ENCODE results near the gene FOXI1. TPM values are rescaled to one million over a fixed set of nuclear protein-coding genes. Genes with fewer than 3 reads are reported as not detected.

Gene FOXI1
- total RNA-seq, 2 experiments from 2014 or later = not detected

DNA sequence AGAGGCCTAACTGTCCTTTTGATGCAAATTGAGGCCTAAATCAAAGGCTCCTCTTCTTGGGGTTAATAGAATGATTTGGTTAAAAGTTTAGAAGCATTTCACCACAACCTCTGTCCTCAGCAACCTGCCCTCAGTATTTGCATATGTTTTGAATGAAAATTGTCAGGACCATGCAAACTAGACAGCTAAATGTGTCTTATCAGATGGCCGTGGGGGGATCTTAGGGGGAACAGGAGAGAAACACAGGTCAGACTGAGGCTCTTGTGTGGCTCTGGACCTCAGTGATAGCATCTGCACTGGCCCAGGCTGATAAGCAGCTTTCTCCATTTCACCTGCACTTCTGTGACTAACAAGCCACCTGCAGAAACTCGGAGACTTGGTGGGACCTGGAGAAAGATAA lies 49.0 kb downstream of the FOXI1 start:
- ATAC-seq (no peak), DNase-seq (no peak)
- no peaks in the 10 kb centered on the region for H3K36me3 Mint-ChIP-seq (ENCODE audit: low read depth)
- ChIA-PET CTCF (interaction anchor here (0.7 kb wide), 1 partner anchor 54 kb away, joined by 3 read pairs; no protein-coding TSS in a partner anchor), POLR2A (no interaction called here)
- H3K27ac Mint-ChIP-seq = no peak overlapping the region
- no peaks in the 10 kb centered on the region for H3K4me1 Mint-ChIP-seq
- H3K4me3 Mint-ChIP-seq = no peak overlapping the region
- H3K27me3 Mint-ChIP-seq = no peaks in the 10 kb centered on the region
- H3K9me3 Mint-ChIP-seq (ENCODE audit: low read depth) = no peaks in the 10 kb centered on the region
- intact Hi-C loops (cut with DNase I, micrococcal nuclease) = no loop called here

DNA sequence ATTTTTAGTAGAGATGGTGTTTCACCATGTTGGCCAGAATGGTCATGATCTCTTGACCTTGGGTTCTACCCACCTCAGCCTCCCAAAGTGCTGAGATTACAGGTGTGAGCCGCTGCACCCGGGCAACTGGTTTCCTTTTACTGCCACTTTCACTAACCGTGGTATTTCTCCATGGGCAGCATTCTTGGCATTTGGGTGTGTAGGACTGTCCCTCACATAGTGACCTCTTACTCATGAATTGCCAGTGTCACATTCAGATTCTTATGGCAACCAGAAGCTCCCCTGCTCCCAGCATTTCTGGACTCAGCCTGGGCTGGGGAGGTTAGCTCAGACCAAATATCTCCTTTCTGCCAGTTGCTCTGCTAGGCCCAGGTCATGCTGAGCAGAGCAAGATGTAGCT lies 50.1 kb downstream of the FOXI1 start:
- no peak overlapping the region for H3K27ac Mint-ChIP-seq
- ChIA-PET CTCF (interaction anchor here (1.2 to 1.5 kb wide), 3 partner anchors 26 to 33 kb away, joined by 3 to 6 read pairs (median 3); no protein-coding TSS in a partner anchor), POLR2A (no interaction called here)
- no peaks in the 10 kb centered on the region for H3K36me3 Mint-ChIP-seq (ENCODE audit: low read depth)
- H3K27me3 Mint-ChIP-seq = no peaks in the 10 kb centered on the region
- DNase-seq (no peak), ATAC-seq (no peak)
- no peaks in the 10 kb centered on the region for H3K9me3 Mint-ChIP-seq (ENCODE audit: low read depth)
- no peak overlapping the region for H3K4me3 Mint-ChIP-seq
- intact Hi-C loops (cut with DNase I, micrococcal nuclease) = no loop called here
- no peaks in the 10 kb centered on the region for H3K4me1 Mint-ChIP-seq

DNA sequence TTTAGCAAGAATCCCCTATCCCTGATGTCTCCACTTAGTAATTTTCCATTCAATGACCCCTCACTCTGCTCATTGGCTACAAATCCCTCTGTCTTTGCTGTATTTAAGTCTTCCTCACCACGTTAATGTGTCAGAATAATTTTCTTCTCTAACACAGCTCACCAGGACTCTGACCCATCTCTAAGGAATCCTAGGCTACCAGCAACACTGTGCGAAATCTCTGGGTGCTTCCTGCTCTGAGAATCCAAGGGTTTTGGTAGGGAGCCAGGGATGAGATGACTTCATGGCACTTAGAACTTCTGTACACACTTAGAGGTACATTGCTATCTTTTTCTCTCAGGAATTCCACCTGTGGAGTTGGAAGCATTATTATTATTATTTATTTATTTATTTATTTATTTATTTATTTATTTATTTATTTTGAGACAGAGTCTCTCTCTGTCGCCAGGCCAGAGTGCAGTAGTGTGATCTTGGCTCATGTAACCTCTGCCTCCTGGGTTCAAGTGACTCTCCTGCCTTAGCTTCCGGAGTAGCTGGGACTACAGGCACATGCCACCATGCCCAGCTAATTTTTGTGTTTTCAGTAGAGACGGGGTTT lies 53.5 kb downstream of the FOXI1 start:
- CTCF ChIA-PET = interaction anchor here (0.6 to 1.3 kb wide), 2 partner anchors 25 to 1341 kb away, joined by 3 read pairs; no protein-coding TSS in a partner anchor
- intact Hi-C loops (cut with DNase I, micrococcal nuclease) = no loop called here
- H3K36me3 Mint-ChIP-seq (ENCODE audit: low read depth) = no peaks in the 10 kb centered on the region
- no peaks in the 10 kb centered on the region for H3K9me3 Mint-ChIP-seq (ENCODE audit: low read depth)
- no peak overlapping the region for H3K4me3 Mint-ChIP-seq
- peaks cover 2% of the 10 kb centered on the region for H3K27me3 Mint-ChIP-seq
- POLR2A ChIA-PET = no interaction called here
- H3K4me1 Mint-ChIP-seq = no peaks in the 10 kb centered on the region
- ATAC-seq = no peak
- DNase-seq = no peak
- H3K27ac Mint-ChIP-seq = no peak overlapping the region

Other genes starting within 250 kb of the FOXI1 start
- gene INSYN2B, start 125.4 kb upstream of the FOXI1 start, total RNA-seq = not detected
- not detected for gene C5orf58, start 127.1 kb downstream of the FOXI1 start, total RNA-seq
- 100 to 1,000 TPM; 173 to 232 TPM for gene LCP2, start 191.9 kb downstream of the FOXI1 start, total RNA-seq